Adipose tissue (tissue), 3 donors: Measurements from ENCODE around the gene COBL. TPM values are rescaled to one million over a fixed set of nuclear protein-coding genes. Genes with fewer than 3 reads are reported as not detected.

Source experiments
- H3K27ac ChIP-seq: one replicate; pipeline ENCODE4 v1.5.1; 2013; ENCODE audit warnings: low read depth, low read length
- WGBS, 3 donors: extraction: QIAGEN DNeasy Blood & Tissue Kit; methylation state at CpG; one replicate each; pipeline ENCODE4 v1.1.7; 2013; 5-methylcytosine and 5-hydroxymethylcytosine counted together
- polyA plus RNA-seq, 3 donors: library from polyadenylated mRNA; stranded (reverse); fragments of 200-250 nt; gene quantifications; one replicate each; pipeline ENCODE4 v1.2.3, GENCODE V29; 2013
- donor health status: healthy with polysubstance abuse.
- donor health status: Bipolar disorder and iron deficiency.
- donor health status: healthy.

Gene COBL
- polyA plus RNA-seq, 3 donors: 1.8 to 8.0 (median 4.8) TPM

- 91 to 92% (median 92%) methylated on average over 19 of the region's 19 CpGs for WGBS, 3 donors
- no peak overlapping the region for H3K27ac ChIP-seq
Observed at GRCh38 chr7:51126813-51127617, 189.6 kb downstream of the COBL start.

DNA sequence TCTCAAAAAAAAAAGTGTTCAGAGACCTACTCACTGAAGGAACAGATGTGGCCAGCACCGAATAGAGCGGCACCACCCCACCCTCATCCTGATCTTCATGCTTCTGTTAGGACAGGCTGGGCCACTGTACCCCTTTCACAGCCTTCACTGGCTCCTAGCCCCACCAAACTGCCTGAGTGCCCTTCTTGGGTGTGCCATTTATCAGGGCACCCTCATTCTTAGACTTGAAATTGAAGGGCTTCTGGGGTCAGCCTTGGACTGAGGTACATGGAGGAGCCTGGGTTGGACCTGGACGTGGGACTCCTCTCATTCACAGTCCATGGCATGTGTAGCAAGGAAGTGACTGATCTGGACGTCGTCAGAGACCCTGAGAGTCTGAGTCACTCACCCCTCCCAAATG is 190.3 kb downstream of the COBL start:
- 88 to 98% (median 89%) methylated on average over 5 of the region's 5 CpGs for WGBS, 3 donors
- no peak overlapping the region for H3K27ac ChIP-seq

DNA sequence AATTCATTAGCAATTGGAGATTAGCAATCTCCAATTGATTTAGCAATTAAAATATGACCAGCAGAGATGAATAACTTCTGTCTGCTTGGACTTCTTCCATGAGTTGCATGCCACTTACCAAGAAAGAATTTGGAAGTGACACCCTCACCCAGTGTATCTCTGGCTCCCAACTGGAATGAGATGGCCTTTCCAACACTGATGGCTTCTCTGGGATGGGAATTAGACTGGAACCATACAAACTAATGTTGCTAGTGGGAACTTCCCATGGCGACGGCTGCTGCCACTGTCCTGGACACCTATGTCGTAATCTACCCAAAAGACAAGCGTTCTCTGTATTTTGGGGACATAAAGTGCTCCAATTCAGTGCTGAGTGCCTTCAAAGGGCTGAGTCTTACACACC is 192.3 kb downstream of the COBL start:
- no peak overlapping the region for H3K27ac ChIP-seq
- WGBS, 3 donors: 54 to 76% (median 74%) methylated on average over 4 of the region's 4 CpGs

DNA sequence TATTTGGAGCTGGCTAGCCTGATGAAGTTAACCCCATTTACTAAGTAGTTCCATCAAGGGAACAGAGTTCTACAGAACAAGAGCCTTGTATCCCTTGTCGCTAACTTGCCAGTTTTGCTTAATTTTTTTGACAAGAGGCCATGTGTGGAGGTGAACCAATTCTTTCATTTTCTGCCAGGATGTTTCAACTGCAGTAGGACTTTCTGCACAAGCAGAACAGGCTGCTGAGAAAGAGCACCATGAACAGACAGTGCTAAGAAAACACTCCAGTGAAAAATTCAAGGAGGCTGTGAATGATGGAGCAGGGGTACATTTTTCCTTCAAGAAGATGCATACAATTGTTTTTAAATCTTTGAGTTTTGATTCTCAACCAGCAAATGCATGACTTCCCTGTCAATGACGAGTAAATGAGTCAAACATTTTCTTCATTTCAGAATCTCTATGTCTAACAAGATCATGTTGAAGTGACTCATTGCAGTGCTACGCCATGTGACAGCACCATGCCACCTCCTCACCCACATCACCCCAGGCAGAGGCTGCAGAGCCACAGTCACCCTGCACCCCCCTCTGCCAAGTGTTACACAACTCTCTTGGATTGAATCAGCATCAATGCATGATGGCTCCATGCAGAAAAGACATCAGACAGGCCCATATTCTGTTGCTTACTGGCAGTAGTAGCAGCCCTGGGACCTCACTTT is 193.1 kb downstream of the COBL start:
- H3K27ac ChIP-seq: no peak overlapping the region
- 66 to 90% (median 80%) methylated on average over 3 of the region's 3 CpGs for WGBS, 3 donors

DNA sequence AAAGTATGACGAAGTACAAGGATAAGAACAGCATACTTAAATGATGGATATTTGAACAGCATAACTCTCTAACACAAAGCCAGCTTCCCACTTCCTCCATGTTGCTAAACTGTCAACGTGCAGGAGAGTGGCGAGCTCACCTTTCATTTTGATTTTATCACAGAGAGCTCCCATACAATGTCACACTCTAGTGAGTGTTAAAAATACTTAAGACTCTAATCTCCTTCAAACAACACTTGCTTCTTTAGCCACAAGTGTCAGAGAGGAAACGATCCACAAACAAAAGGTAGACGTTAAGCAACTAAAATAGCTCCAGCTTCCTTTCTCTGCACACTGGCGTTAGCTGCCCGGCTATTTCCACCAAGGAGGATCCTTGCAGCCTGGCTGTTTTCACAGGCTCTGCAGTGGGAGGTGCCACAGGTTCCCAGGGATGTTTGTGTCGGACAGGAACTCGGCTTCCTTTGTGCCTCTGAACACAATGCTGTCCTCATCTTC is 194.6 kb downstream of the COBL start:
- 10 to 12% (median 11%) methylated on average over 9 of the region's 9 CpGs for WGBS, 3 donors
- no peak overlapping the region for H3K27ac ChIP-seq

DNA sequence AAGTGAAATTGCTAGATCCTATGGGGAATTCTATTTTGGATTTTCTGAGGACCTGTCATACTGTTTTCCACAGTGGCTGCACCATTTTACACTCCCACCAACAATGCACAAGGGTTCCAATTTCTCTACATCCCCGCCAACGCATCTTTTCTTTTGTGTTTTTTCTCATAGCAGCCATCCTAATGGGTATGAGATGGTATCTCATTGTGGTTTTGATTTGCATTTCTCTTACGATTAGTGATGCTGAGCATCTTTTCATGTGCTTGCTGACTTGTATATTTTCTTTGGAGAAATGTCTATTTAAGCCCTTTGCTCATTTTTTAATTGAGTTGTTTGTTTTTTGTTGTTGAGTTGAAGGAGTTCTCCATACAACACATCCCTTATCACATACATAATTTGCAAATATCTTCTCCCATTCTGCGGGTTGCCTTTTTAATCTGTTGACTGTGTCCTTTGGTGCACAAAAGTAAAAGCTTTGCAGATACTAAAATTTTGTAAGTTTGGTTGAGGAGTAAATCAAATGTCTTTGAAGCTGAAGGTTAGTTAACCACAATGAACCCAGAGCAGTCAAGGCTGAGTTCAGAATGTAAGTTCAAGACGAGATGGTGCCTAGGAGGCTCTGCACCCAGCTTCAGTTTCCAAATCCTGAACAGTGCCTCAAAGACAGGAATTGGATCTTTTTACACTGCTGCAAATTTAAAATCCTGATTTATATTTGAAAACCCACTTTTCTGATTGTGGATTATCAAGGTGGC is 195.4 kb downstream of the COBL start:
- 83 to 84% (median 83%) methylated on average over 5 of the region's 5 CpGs for WGBS, 3 donors
- no peak overlapping the region for H3K27ac ChIP-seq

GRCh38 chr7:51118628-51119027 is 198.0 kb downstream of the COBL start:
- H3K27ac ChIP-seq: no peak overlapping the region
- WGBS, 3 donors: 91 to 95% (median 91%) methylated on average over 4 of the region's 4 CpGs

DNA sequence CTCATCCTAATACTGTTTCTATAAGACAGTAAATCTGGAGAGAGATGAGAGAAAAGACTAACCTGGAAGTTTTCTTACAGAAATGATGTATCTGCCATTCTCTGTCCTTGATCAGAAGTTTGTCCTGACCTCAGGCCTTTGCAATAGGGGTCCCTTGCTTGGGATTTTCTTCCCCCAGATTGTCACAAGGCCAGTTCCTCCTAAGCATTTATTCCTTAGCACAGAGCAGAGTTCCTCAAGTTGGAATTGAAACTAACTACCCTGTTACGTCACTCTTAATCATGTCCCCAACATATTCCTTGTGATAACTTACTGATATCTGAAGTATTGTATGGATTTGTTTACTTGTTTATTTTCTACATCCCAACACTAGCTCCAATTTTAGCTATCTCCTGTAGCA is 202.1 kb downstream of the COBL start:
- 72 to 86% (median 83%) methylated on average over 1 of the region's 1 CpG for WGBS, 3 donors
- H3K27ac ChIP-seq: no peak overlapping the region

GRCh38 chr7:51113962-51114361 is 202.6 kb downstream of the COBL start:
- no peak overlapping the region for H3K27ac ChIP-seq
- 89 to 92% (median 92%) methylated on average over 7 of the region's 7 CpGs for WGBS, 3 donors

- WGBS, 3 donors: 94 to 100% (median 97%) methylated on average over 1 of the region's 1 CpG
- no peak overlapping the region for H3K27ac ChIP-seq
Observed at GRCh38 chr7:51113560-51113959, 203.0 kb downstream of the COBL start.

GRCh38 chr7:51111241-51111940 is 205.2 kb downstream of the COBL start:
- 83 to 85% (median 83%) methylated on average over 8 of the region's 8 CpGs for WGBS, 3 donors

DNA sequence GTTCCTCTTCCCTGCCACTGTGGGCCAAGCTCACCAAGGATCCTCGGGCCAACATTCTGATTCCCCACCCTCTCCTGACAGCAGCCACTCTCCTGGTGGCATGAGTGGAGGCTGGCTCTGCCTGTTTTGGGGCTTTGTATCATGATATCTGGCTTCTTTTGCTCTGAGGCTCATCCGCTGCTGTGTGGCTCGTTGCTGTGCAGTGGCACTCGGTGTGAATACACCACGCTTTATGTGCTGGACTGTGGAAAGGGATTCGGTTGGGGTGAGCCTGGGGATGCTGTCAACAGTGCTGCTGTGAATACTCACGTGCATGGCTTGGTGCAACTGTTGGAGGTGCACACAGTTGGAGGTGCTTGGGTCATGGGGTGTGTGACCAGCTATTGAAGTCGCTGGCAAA is 208.5 kb downstream of the COBL start:
- H3K27ac ChIP-seq: no peak overlapping the region
- 81 to 90% (median 83%) methylated on average over 8 of the region's 8 CpGs for WGBS, 3 donors

More at GRCh38 chr7:51111241-51111940, 205.2 kb downstream of the COBL start:
- H3K27ac ChIP-seq: no peak overlapping the region

GRCh38 chr7:51104278-51104677 is 212.3 kb downstream of the COBL start:
- 54 to 75% (median 69%) methylated on average over 3 of the region's 3 CpGs for WGBS, 3 donors
- no peak overlapping the region for H3K27ac ChIP-seq

DNA sequence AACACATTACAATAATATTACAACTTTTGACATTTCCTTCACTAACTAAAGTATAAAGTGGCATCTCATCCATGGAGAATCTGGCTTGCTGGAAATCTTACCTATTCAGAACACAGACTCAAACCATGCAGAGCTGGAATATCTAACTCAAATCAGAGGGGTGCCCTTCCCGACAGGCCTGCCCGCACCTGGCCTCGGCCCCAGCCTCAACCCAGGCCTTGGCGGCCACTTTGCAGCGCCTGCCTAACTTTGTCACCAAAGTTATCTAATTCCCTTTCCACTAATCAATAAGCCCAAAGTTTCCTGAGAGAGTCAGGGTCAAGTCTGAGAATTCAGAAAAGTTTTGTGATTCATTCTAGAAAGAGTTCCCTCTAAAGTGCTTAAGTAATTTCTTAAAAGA is 212.9 kb downstream of the COBL start:
- WGBS, 3 donors: 51 to 95% (median 93%) methylated on average over 5 of the region's 5 CpGs
- no peak overlapping the region for H3K27ac ChIP-seq

- WGBS, 3 donors: 75 to 91% (median 91%) methylated on average over 2 of the region's 2 CpGs
- H3K27ac ChIP-seq: no peak overlapping the region
Observed at GRCh38 chr7:51102828-51103227, 213.8 kb downstream of the COBL start.

GRCh38 chr7:51101111-51101757 is 215.4 kb downstream of the COBL start:
- WGBS, 3 donors: 92 to 100% (median 93%) methylated on average over 1 of the region's 1 CpG
- no peak overlapping the region for H3K27ac ChIP-seq

DNA sequence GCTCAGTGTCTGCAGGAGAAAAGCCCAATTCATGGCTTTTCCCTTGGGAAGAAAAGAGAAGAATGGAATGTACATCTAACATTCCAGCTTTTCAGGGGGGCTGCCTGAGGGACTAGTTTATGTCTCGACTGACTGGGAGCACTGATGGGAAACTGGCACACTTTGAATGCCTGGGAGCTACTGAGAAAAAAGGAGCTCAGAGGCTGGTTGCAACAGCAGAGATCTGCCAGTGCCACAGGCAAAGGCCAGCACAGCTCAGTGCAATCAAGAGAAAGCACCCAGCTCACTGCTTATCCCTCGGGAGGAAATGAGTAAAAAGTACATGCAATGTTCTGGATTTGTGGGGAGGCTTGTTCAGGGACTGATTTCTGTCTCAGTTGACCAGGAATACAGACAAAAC is 226.2 kb downstream of the COBL start:
- H3K27ac ChIP-seq: no peak overlapping the region
- WGBS, 3 donors: 74 to 86% (median 78%) methylated on average over 2 of the region's 2 CpGs
